Limb (tissue), 2 donors: ENCODE results near the gene CTAGE8.
A peak's percentile ranks its signal among the peaks of the same experiment; 100 is the strongest.
"Not testable (repeated sequence)": the region's sequence is repeated elsewhere in the genome, so short reads cannot be mapped to it uniquely, and the experiment has no call there.

Experiments
- DNase-seq, 2 donors: peaks; one replicate each; pipeline ENCODE4 v3.0.0-alpha.2; 2016; ENCODE audit errors: extremely low spot score in 2 of 2

Gene CTAGE8

GRCh38 chr7:144259067-144259466, 10.0 kb downstream of the CTAGE8 start:
- not testable (repeated sequence) for DNase-seq

- DNase-seq, result peak in 1 of 2 donors; percentile 0
Observed at GRCh38 chr7:144256112-144256511, 13.0 kb downstream of the CTAGE8 start.

GRCh38 chr7:144255471-144255897, 13.6 kb downstream of the CTAGE8 start:
- DNase-seq, result peak; percentile 0 to 1

- DNase-seq, result not testable (repeated sequence)
Observed at GRCh38 chr7:144252307-144252706, 16.8 kb downstream of the CTAGE8 start.

GRCh38 chr7:144247674-144248330, 21.3 kb downstream of the CTAGE8 start:
- DNase-seq, result not testable (repeated sequence)

- DNase-seq, result not testable (repeated sequence)
Observed at GRCh38 chr7:144246967-144247366, 22.1 kb downstream of the CTAGE8 start.

- not testable (repeated sequence) for DNase-seq
Observed at GRCh38 chr7:144245372-144245771, 23.7 kb downstream of the CTAGE8 start.

GRCh38 chr7:144239365-144239764, 29.7 kb downstream of the CTAGE8 start, which contains the start of gene OR2A42:
OR2A42 (minus strand) TSS chr7:144239605; CDS start chr7:144232843, 6,762 bp downstream.
- not testable (repeated sequence) for DNase-seq

- DNase-seq, result not testable (repeated sequence)
Observed at GRCh38 chr7:144238530-144239082, 30.5 kb downstream of the CTAGE8 start.

GRCh38 chr7:144233039-144233438, 36.0 kb downstream of the CTAGE8 start:
- not testable (repeated sequence) for DNase-seq

- not testable (repeated sequence) for DNase-seq
Observed at GRCh38 chr7:144231027-144231426, 38.1 kb downstream of the CTAGE8 start.

- DNase-seq, result not testable (repeated sequence)
Observed at GRCh38 chr7:144228810-144229209, 40.3 kb downstream of the CTAGE8 start.

GRCh38 chr7:144226866-144227265, 42.2 kb downstream of the CTAGE8 start:
- peak in 1 of 2 donors; percentile 0 for DNase-seq

GRCh38 chr7:144223675-144224074, 45.4 kb downstream of the CTAGE8 start:
- not testable (repeated sequence) for DNase-seq

GRCh38 chr7:144220531-144220930, 48.6 kb downstream of the CTAGE8 start:
- DNase-seq, result not testable (repeated sequence)

- not testable (repeated sequence) for DNase-seq
Observed at GRCh38 chr7:144219149-144219548, 49.9 kb downstream of the CTAGE8 start.

GRCh38 chr7:144218581-144218980, 50.5 kb downstream of the CTAGE8 start:
- not testable (repeated sequence) for DNase-seq

GRCh38 chr7:144217200-144217599, 51.9 kb downstream of the CTAGE8 start:
- not testable (repeated sequence) for DNase-seq
